NCI-H1105 treated with DMSO at 0.1 percent for 48 hours (cell line): Measurements from ENCODE around the gene SMAD6.
"Not testable (repeated sequence)": the region's sequence is repeated elsewhere in the genome, so short reads cannot be mapped to it uniquely, and the experiment has no call there.

Experiments used
- DNase-seq: peaks from one replicate; lab custom pipeline; 2025; lab: John Stamatoyannopoulos, UW

SMAD6 gene

GRCh38 chr15:66675446-66675845, 26.6 kb upstream of the SMAD6 start:
- no peak for DNase-seq

- DNase-seq: no peak
Observed at GRCh38 chr15:66677336-66677735, 24.7 kb upstream of the SMAD6 start.

GRCh38 chr15:66679061-66679656, 22.9 kb upstream of the SMAD6 start:
- no peak for DNase-seq

GRCh38 chr15:66679657-66680108, 22.4 kb upstream of the SMAD6 start:
- no peak for DNase-seq

- no peak for DNase-seq
Observed at GRCh38 chr15:66680502-66680901, 21.5 kb upstream of the SMAD6 start.

- DNase-seq: no peak
Observed at GRCh38 chr15:66681395-66681794, 20.6 kb upstream of the SMAD6 start.

- no peak for DNase-seq
Observed at GRCh38 chr15:66682246-66682645, 19.8 kb upstream of the SMAD6 start.

- DNase-seq: no peak
Observed at GRCh38 chr15:66682865-66683264, 19.2 kb upstream of the SMAD6 start.

GRCh38 chr15:66684136-66684681, 17.8 kb upstream of the SMAD6 start:
- DNase-seq: no peak

- DNase-seq: no peak
Observed at GRCh38 chr15:66685638-66686150, 16.3 kb upstream of the SMAD6 start.

- DNase-seq: not testable (repeated sequence)
Observed at GRCh38 chr15:66690912-66691311, 11.1 kb upstream of the SMAD6 start.

GRCh38 chr15:66691727-66692126, 10.3 kb upstream of the SMAD6 start:
- DNase-seq: no peak

GRCh38 chr15:66692391-66692790, 9.6 kb upstream of the SMAD6 start:
- no peak for DNase-seq

- DNase-seq: no peak
Observed at GRCh38 chr15:66692808-66693596, 9.0 kb upstream of the SMAD6 start.

GRCh38 chr15:66696770-66697169, 5.3 kb upstream of the SMAD6 start:
- no peak for DNase-seq

- DNase-seq: peak; percentile 37
Observed at GRCh38 chr15:66698318-66698961, 3.6 kb upstream of the SMAD6 start.

GRCh38 chr15:66698971-66699370, 3.1 kb upstream of the SMAD6 start:
- no peak for DNase-seq

GRCh38 chr15:66700412-66700801, 1.6 kb upstream of the SMAD6 start:
- no peak for DNase-seq

- peak; percentile 94 for DNase-seq
Observed at GRCh38 chr15:66700802-66701421, 1.1 kb upstream of the SMAD6 start.

- DNase-seq: peak; percentile 66
Observed at GRCh38 chr15:66701422-66702034, 508 bp upstream of the SMAD6 start.

- DNase-seq: no peak
Observed at GRCh38 chr15:66702787-66703539, 927 bp downstream of the SMAD6 start.
